H1 (cell line): Measurements from ENCODE around the gene C2CD4B. TPM values are rescaled to one million over a fixed set of nuclear protein-coding genes. Genes with fewer than 3 reads are reported as not detected.
A peak's percentile ranks its signal among the peaks of the same experiment; 100 is the strongest.

Experiments used
- CTCF ChIA-PET: fragments of 300-600 bp; sonication (Branson Sonifier 250); formaldehyde crosslinking; loops from one replicate; lab custom pipeline; 2021; ENCODE audit not compliant: partially characterized antibody; lab: Charles Lee
- POLR2A ChIA-PET: fragments of 300-600 bp; sonication (Branson Sonifier 250); formaldehyde crosslinking; loops from one replicate; lab custom pipeline; 2021; ENCODE audit warnings: inconsistent platforms; ENCODE audit not compliant: partially characterized antibody; lab: Charles Lee
- DNase-seq, 2 experiments: peaks; one replicate each; pipeline versions ENCODE4 v3.0.0 to v3.0.0-alpha.2; 2010 to 2022; ENCODE audit warnings: low spot score in 2 of 2, low read depth in 1 of 2, mixed read lengths in 1 of 2
- FAIRE-seq: peaks from 2 replicates; lab custom pipeline; 2011; peaks lifted over from hg19 to GRCh38; lab: Jason Lieb, UNC
- H2AFZ ChIP-seq: 2 replicates; pipeline ENCODE4 v1.8.1; 2012; ENCODE audit warnings: low read length, inconsistent platforms
- H2AK5ac ChIP-seq: 2 replicates; pipeline ENCODE4 v1.6.1; 2013; ENCODE audit warnings: low read depth, low read length
- H2BK120ac ChIP-seq: replicated peaks from 2 replicates; pipeline ENCODE3; 2013; ENCODE audit warnings: low read depth, low read length, inconsistent platforms
- H2BK12ac ChIP-seq: 2 replicates; pipeline ENCODE4 v1.6.1; 2013; ENCODE audit warnings: low read depth, low read length
- H2BK15ac ChIP-seq: 2 replicates; pipeline ENCODE4 v1.6.1; 2013; ENCODE audit warnings: low read length
- H2BK20ac ChIP-seq: 2 replicates; pipeline ENCODE4 v1.6.1; 2013; ENCODE audit warnings: low read length
- H2BK5ac ChIP-seq: 2 replicates; pipeline ENCODE4 v1.6.1; 2013; ENCODE audit warnings: low read depth, low read length
- H3K14ac ChIP-seq: 2 replicates; pipeline ENCODE4 v1.6.1; 2013; ENCODE audit warnings: inconsistent platforms; ENCODE audit not compliant: insufficient read length
- H3K18ac ChIP-seq: 2 replicates; pipeline ENCODE4 v1.6.1; 2013; ENCODE audit warnings: low read length; ENCODE audit errors: extremely low read depth
- H3K23ac ChIP-seq: 2 replicates; pipeline ENCODE4 v1.6.1; 2013; ENCODE audit warnings: inconsistent platforms; ENCODE audit not compliant: insufficient read length
- H3K23me2 ChIP-seq: 2 replicates; pipeline ENCODE4 v1.6.1; 2013; ENCODE audit warnings: low read depth, low read length
- H3K27ac ChIP-seq: 2 replicates; pipeline ENCODE4 v1.6.1; 2011; ENCODE audit warnings: low read depth, low read length, inconsistent platforms
- H3K27me3 ChIP-seq, 4 experiments: replicated peaks in 1 of 4; 1 replicate in 1 of 4; 2 replicates in 3 of 4; pipeline versions ENCODE4 v1.6.1 to v1.8.1; 2011 to 2013; ENCODE audit warnings: low read length in 3 of 4, mild to moderate bottlenecking in 3 of 4, inconsistent platforms in 2 of 4, mixed read lengths in 2 of 4, moderate library complexity in 1 of 4; ENCODE audit not compliant: control insufficient read depth in 3 of 4, insufficient read depth in 3 of 4; ENCODE audit errors: extremely low read depth in 1 of 4
- H3K36me3 ChIP-seq, 4 experiments: 2 replicates each; pipeline versions ENCODE4 v1.6.1 to v1.8.1; 2011 to 2013; ENCODE audit warnings: mild to moderate bottlenecking in 4 of 4, low read length in 3 of 4, moderate library complexity in 2 of 4, control low read depth in 1 of 4, inconsistent platforms in 1 of 4; ENCODE audit not compliant: insufficient read depth in 4 of 4, control insufficient read depth in 2 of 4
- H3K4ac ChIP-seq: replicated peaks from 2 replicates; pipeline ENCODE3; 2013; ENCODE audit warnings: low read length, low read depth, mixed read lengths, inconsistent platforms; ENCODE audit not compliant: insufficient read length
- H3K4me1 ChIP-seq, 4 experiments: replicated peaks in 1 of 4; 1 replicate in 1 of 4; 2 replicates in 3 of 4; pipeline versions ENCODE4 v1.6.1 to v1.8.1; 2011 to 2013; ENCODE audit warnings: low read length in 3 of 4, inconsistent platforms in 2 of 4, mixed read lengths in 1 of 4; ENCODE audit not compliant: insufficient read depth in 4 of 4, control insufficient read depth in 3 of 4
- H3K4me2 ChIP-seq, 2 experiments: 2 replicates each; pipeline versions ENCODE4 v1.6.1 to v1.8.1; 2011 to 2013; ENCODE audit warnings: low read depth in 2 of 2, low read length in 2 of 2, control low read depth in 1 of 2, inconsistent platforms in 1 of 2, mild to moderate bottlenecking in 1 of 2; ENCODE audit not compliant: insufficient read depth in 1 of 2
- H3K4me3 ChIP-seq, 4 experiments: fragments of 200-600, 300-600 bp in 1 of 4; sonication (generic), shearing (Covaris generic), sonication (Bioruptor Twin) in 1 of 4; 2 replicates each; pipeline versions ENCODE4 v1.5.1 to v1.8.1; 2011 to 2016; ENCODE audit warnings: low read length in 4 of 4, low read depth in 3 of 4, control low read depth in 2 of 4, inconsistent platforms in 2 of 4, mild to moderate bottlenecking in 2 of 4, mixed read lengths in 1 of 4, moderate library complexity in 1 of 4; ENCODE audit not compliant: insufficient read depth in 2 of 4; ENCODE audit errors: extremely low read depth in 1 of 4
- H3K56ac ChIP-seq: replicated peaks from 2 replicates; pipeline ENCODE3; 2013; ENCODE audit warnings: low read depth, mild to moderate bottlenecking, mixed read lengths, low read length, inconsistent platforms; ENCODE audit not compliant: insufficient read length
- H3K79me1 ChIP-seq: 2 replicates; pipeline ENCODE4 v1.6.1; 2013; ENCODE audit warnings: low read depth, low read length, control low read depth
- H3K79me2 ChIP-seq, 2 experiments: 2 replicates each; pipeline versions ENCODE4 v1.6.1 to v1.8.1; 2012 to 2013; ENCODE audit warnings: low read length in 2 of 2, mild to moderate bottlenecking in 2 of 2, inconsistent platforms in 1 of 2; ENCODE audit not compliant: insufficient read depth in 2 of 2, control insufficient read depth in 1 of 2
- H3K9ac ChIP-seq, 4 experiments: replicated peaks in 1 of 4; 1 replicate in 1 of 4; 2 replicates in 3 of 4; pipeline versions ENCODE4 v1.6.1 to v1.8.1; 2011 to 2013; ENCODE audit warnings: low read depth in 3 of 4, low read length in 3 of 4, control low read depth in 2 of 4, mild to moderate bottlenecking in 2 of 4, moderate library complexity in 2 of 4, inconsistent platforms in 1 of 4; ENCODE audit errors: extremely low read depth in 1 of 4
- H3K9me3 ChIP-seq, 2 experiments: 2 replicates each; pipeline versions ENCODE4 v1.6.1 to v1.8.1; 2012 to 2013; ENCODE audit warnings: mild to moderate bottlenecking in 2 of 2, moderate library complexity in 2 of 2, control low read depth in 1 of 2, inconsistent platforms in 1 of 2, low read depth in 1 of 2, low read length in 1 of 2, mixed read lengths in 1 of 2; ENCODE audit not compliant: insufficient read depth in 2 of 2
- H4K20me1 ChIP-seq, 2 experiments: replicated peaks in 1 of 2; 2 replicates each; pipeline versions ENCODE3 to v1.8.1; 2011 to 2013; ENCODE audit warnings: inconsistent platforms in 2 of 2, low read length in 2 of 2, mild to moderate bottlenecking in 1 of 2; ENCODE audit not compliant: insufficient read depth in 2 of 2, control insufficient read depth in 1 of 2
- H4K5ac ChIP-seq: 2 replicates; pipeline ENCODE4 v1.6.1; 2013; ENCODE audit warnings: low read length, low read depth, mixed read lengths, inconsistent platforms; ENCODE audit not compliant: insufficient read length
- H4K8ac ChIP-seq: 2 replicates; pipeline ENCODE4 v1.8.0; 2013; ENCODE audit warnings: mild to moderate bottlenecking, moderate library complexity, low read length, inconsistent platforms; ENCODE audit not compliant: insufficient read depth; ENCODE audit errors: extremely low read depth
- H4K91ac ChIP-seq: replicated peaks from 2 replicates; pipeline ENCODE3; 2013; ENCODE audit warnings: low read length, mixed read lengths, inconsistent platforms; ENCODE audit not compliant: insufficient read length
- BRCA1 ChIP-seq: IDR thresholded peaks from 2 replicates; pipeline ENCODE4 v1.6.1; 2012; ENCODE audit warnings: low read depth, low read length, improper control_type of control experiment
- CTBP2 ChIP-seq: IDR thresholded peaks from 2 replicates; pipeline ENCODE4 v1.7.0; 2011; ENCODE audit warnings: borderline replicate concordance, mild to moderate bottlenecking, moderate library complexity, mixed read lengths, low read length; ENCODE audit not compliant: insufficient read depth, insufficient read length
- KDM4A ChIP-seq: IDR thresholded peaks from one replicate; pipeline ENCODE4 v1.7.1; 2012; ENCODE audit warnings: low read depth, mild to moderate bottlenecking, moderate library complexity, low read length, inconsistent platforms; ENCODE audit not compliant: severe bottlenecking
- WGBS, 2 experiments: shearing (Covaris generic) in 1 of 2; methylation state at CpG; one replicate each; pipeline versions ENCODE4 v1.1.6 to v1.1.7; 2013 to 2015; ENCODE audit warnings: low lambda C conversion rate in 2 of 2, mixed read lengths in 2 of 2, inconsistent platforms in 1 of 2, low coverage in 1 of 2, missing lambda C conversion rate in 1 of 2; ENCODE audit not compliant: insufficient replicate concordance in 2 of 2, insufficient coverage in 1 of 2, insufficient read length in 1 of 2; ENCODE audit errors: extremely low coverage in 1 of 2, missing lambda C conversion rate in 1 of 2; 5-methylcytosine and 5-hydroxymethylcytosine counted together
- polyA plus RNA-seq, 7 experiments: library from polyadenylated mRNA; depleted of rRNA in 3 of 7; stranded (reverse) in 5 of 7; unstranded in 2 of 7; fragments of >200 nt in 5 of 7; fragments of 200-250 nt in 2 of 7; gene quantifications; 1 replicate in 5 of 7; 2 replicates in 1 of 7; 4 replicates in 1 of 7; pipeline versions ENCODE4 v1.2.1 to v1.2.3, GENCODE V29; 2011 to 2013; ENCODE audit warnings: missing spikeins in 2 of 7, mixed read lengths in 2 of 7
- total RNA-seq: library from RNA; stranded (reverse); fragmentation: NEBNext Ultra II Directional; extraction: Animal tissue kit (Norgen Biotek cat#: 25700); gene quantifications from 2 replicates; pipeline ENCODE4 v1.2.1, GENCODE V29; 2021

Gene C2CD4B
- total and polyA plus RNA-seq, 2 of the 8 experiments (the other 6 are each of a cell fraction or from before 2014, with no cell fraction given) = 0.12 to 0.73 TPM

DNA sequence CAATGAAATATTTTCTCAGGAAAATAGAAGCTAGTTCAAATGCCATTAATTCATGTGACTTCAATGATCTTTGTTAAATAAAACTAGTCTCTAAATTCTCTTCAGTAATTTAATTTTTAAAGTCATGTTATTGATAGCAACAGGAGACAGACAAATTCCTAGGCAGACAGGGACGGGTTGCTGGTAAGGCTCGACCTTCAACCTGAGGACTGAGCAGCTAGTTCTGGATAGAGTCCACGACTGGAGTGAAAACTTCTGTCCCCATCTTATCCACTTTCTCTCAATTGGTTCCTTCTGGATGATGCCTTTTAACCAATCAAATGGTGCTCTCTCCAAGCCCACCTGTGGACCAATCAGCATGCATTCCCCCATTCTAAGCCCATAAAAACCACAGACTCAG lies 43.8 kb upstream of the C2CD4B start:
- Histone ChIP-seq H2BK5ac (no peak overlapping the region), H2BK20ac (no peak overlapping the region), H3K23me2 (no peaks in the 10 kb centered on the region), H3K4me1 (peaks cover 0 to 3% (median under 1%) of the 10 kb centered on the region in 4 experiments; a peak in 3 of 7 replicates), H3K36me3 (0 out of 8 replicates have a peak, but pooled peaks cover 0 to 4% (median 0%) of the 10 kb centered on the region in 4 experiments), H4K20me1 (no peaks in the 10 kb centered on the region)
- POLR2A ChIA-PET = no interaction called here
- TF ChIP-seq CTBP2 = no peak
- peak; percentile 16 for TF ChIP-seq KDM4A
- TF ChIP-seq BRCA1 = no peak
- TF ChIP-seq, all 59 proteins: peak for 1
- H4K8ac ChIP-seq = no peak overlapping the region
- DNase-seq (no peak), FAIRE-seq (no peak)
- peaks cover 10 to 19% of the 10 kb centered on the region in 2 experiments; a peak in 3 of 4 replicates for H3K9me3 ChIP-seq
- no peak overlapping the region for H3K14ac ChIP-seq
- no peak overlapping the region for H3K4me2 ChIP-seq
- no peaks in the 10 kb centered on the region for H3K79me2 ChIP-seq
- H2AFZ ChIP-seq = no peak overlapping the region
- H3K18ac ChIP-seq = no peak overlapping the region
- H2BK12ac ChIP-seq = no peak overlapping the region
- CTCF ChIA-PET = interaction anchor here (0.7 to 3.5 kb wide), 3 partner anchors 33 to 519 kb away, joined by 3 to 12 read pairs (median 6); no protein-coding TSS in a partner anchor
- H4K91ac ChIP-seq = no peak overlapping the region
- no peak overlapping the region for H3K4me3 ChIP-seq
- no peak overlapping the region for H2BK15ac ChIP-seq
- H3K56ac ChIP-seq = no peak overlapping the region
- no peak overlapping the region for H3K9ac ChIP-seq
- peak overlapping the region; percentile 22 for H3K27ac ChIP-seq
- H2AK5ac ChIP-seq = no peak overlapping the region
- no peaks in the 10 kb centered on the region for H3K27me3 ChIP-seq
- H2BK120ac ChIP-seq = no peak overlapping the region
- H4K5ac ChIP-seq = no peak overlapping the region
- H3K4ac ChIP-seq = no peak overlapping the region
- H3K79me1 ChIP-seq = no peaks in the 10 kb centered on the region
- 88% methylated on average over 3 of the region's 3 CpGs; no CpG with 5 or more reads in 1 of the 2 experiments for WGBS, 2 experiments
- H3K23ac ChIP-seq = no peak overlapping the region
